IMR-90 (cell line): ENCODE results near the gene AK6. TPM values are rescaled to one million over a fixed set of nuclear protein-coding genes. Genes with fewer than 3 reads are reported as not detected.

Experiments used
- ATAC-seq: fragments of 200-7000 bp; cut with Tn5 transposase; 2 replicates; pipeline ENCODE4 v1.9.1; 2020; ENCODE audit warnings: low read depth, mild to moderate bottlenecking, moderate library complexity
- BruUV-seq: library from RNA; stranded (reverse); fragments of 400-500 nt; replicated peaks from 2 replicates; lab custom pipeline; 2021; lab: Mats Ljungman, UMichigan
- CTCF ChIA-PET: fragments of 300-600 bp; formaldehyde crosslinking; extraction: SDS; loops from one replicate; lab custom pipeline; 2021; ENCODE audit warnings: antibody characterized with exemption; lab: Yijun Ruan, JAX
- POLR2A ChIA-PET: fragments of 300-600 bp; sonication (Branson Sonifier 250); formaldehyde crosslinking; loops from one replicate; lab custom pipeline; 2022; ENCODE audit warnings: antibody characterized with exemption; ENCODE audit not compliant: unreplicated experiment; lab: Charles Lee
- DNase-seq: peaks from one replicate; pipeline ENCODE4 v3.0.0; 2013
- H2AFZ ChIP-seq: replicated peaks from 2 replicates; pipeline ENCODE3; 2013; ENCODE audit warnings: low read length, mild to moderate bottlenecking; ENCODE audit not compliant: poor library complexity
- H2AK5ac ChIP-seq: 2 replicates; pipeline ENCODE4 v1.6.1; 2013; ENCODE audit warnings: low read depth, low read length, inconsistent platforms
- H2AK9ac ChIP-seq: replicated peaks from 2 replicates; pipeline ENCODE3; 2013; ENCODE audit warnings: mild to moderate bottlenecking, low read depth, low read length, moderate library complexity; ENCODE audit not compliant: poor library complexity
- H2BK120ac ChIP-seq: 2 replicates; pipeline ENCODE4 v1.6.1; 2013; ENCODE audit warnings: low read depth, low read length, inconsistent platforms
- H2BK15ac ChIP-seq: 3 replicates; pipeline ENCODE4 v1.6.1; 2013; ENCODE audit warnings: low read depth, low read length, inconsistent platforms
- H2BK20ac ChIP-seq: 2 replicates; pipeline ENCODE4 v1.6.1; 2013; ENCODE audit warnings: low read depth, mild to moderate bottlenecking, inconsistent platforms, low read length, moderate library complexity
- H2BK5ac ChIP-seq: 2 replicates; pipeline ENCODE4 v1.6.1; 2013; ENCODE audit warnings: mild to moderate bottlenecking, low read depth, low read length, inconsistent platforms; ENCODE audit not compliant: poor library complexity, severe bottlenecking
- H3K14ac ChIP-seq: replicated peaks from 2 replicates; pipeline ENCODE4 v1.6.1; 2013; ENCODE audit warnings: low read depth, low read length, inconsistent platforms
- H3K18ac ChIP-seq: 2 replicates; pipeline ENCODE4 v1.6.1; 2013; ENCODE audit warnings: low read depth, low read length, control low read depth
- H3K23ac ChIP-seq: 2 replicates; pipeline ENCODE4 v1.6.1; 2013; ENCODE audit warnings: low read depth, low read length, inconsistent platforms
- H3K27ac ChIP-seq: 2 replicates; pipeline ENCODE4 v1.5.1; 2013; ENCODE audit warnings: mild to moderate bottlenecking, control low read depth, low read length; ENCODE audit not compliant: insufficient read depth
- H3K27me3 ChIP-seq: 2 replicates; pipeline ENCODE4 v1.6.1; 2013; ENCODE audit warnings: low read length; ENCODE audit not compliant: control insufficient read depth, insufficient read depth
- H3K36me3 ChIP-seq: 2 replicates; pipeline ENCODE4 v1.6.1; 2013; ENCODE audit warnings: low read length, mixed read lengths; ENCODE audit not compliant: control insufficient read depth, insufficient read depth
- H3K4ac ChIP-seq: 2 replicates; pipeline ENCODE4 v1.6.1; 2013; ENCODE audit warnings: low read depth, low read length, inconsistent platforms
- H3K4me1 ChIP-seq: 2 replicates; pipeline ENCODE4 v1.6.1; 2013; ENCODE audit warnings: low read length, mixed read lengths; ENCODE audit not compliant: control insufficient read depth, insufficient read depth
- H3K4me2 ChIP-seq: 2 replicates; pipeline ENCODE4 v1.6.1; 2013; ENCODE audit warnings: low read depth, mild to moderate bottlenecking, control low read depth, low read length, moderate library complexity
- H3K4me3 ChIP-seq: 2 replicates; pipeline ENCODE4 v1.5.1; 2013; ENCODE audit warnings: low read depth, mild to moderate bottlenecking, control low read depth, low read length, moderate library complexity; ENCODE audit not compliant: insufficient read depth
- H3K56ac ChIP-seq: 2 replicates; pipeline ENCODE4 v1.6.1; 2013; ENCODE audit warnings: low read length, inconsistent platforms; ENCODE audit not compliant: insufficient read depth; ENCODE audit errors: extremely low read depth
- H3K79me1 ChIP-seq, 2 experiments: 2 replicates each; pipeline ENCODE4 v1.6.1; 2013; ENCODE audit warnings: low read length in 2 of 2, inconsistent platforms in 1 of 2, low read depth in 1 of 2
- H3K9ac ChIP-seq: 2 replicates; pipeline ENCODE4 v1.6.1; 2013; ENCODE audit warnings: low read depth, low read length, control low read depth
- H3K9me1 ChIP-seq: 2 replicates; pipeline ENCODE4 v1.6.1; 2013; ENCODE audit warnings: low read length, inconsistent platforms; ENCODE audit not compliant: insufficient read depth
- H3K9me3 ChIP-seq: 2 replicates; pipeline ENCODE4 v1.6.1; 2013; ENCODE audit warnings: low read length; ENCODE audit not compliant: control insufficient read depth, insufficient read depth
- H4K20me1 ChIP-seq: 2 replicates; pipeline ENCODE4 v1.6.1; 2013; ENCODE audit warnings: low read length, inconsistent platforms; ENCODE audit not compliant: insufficient read depth
- H4K5ac ChIP-seq: 2 replicates; pipeline ENCODE4 v1.6.1; 2013; ENCODE audit warnings: mild to moderate bottlenecking, low read depth, low read length, control low read depth
- H4K8ac ChIP-seq, 2 experiments: 2 replicates each; pipeline ENCODE4 v1.6.1; 2013; ENCODE audit warnings: low read depth in 2 of 2, low read length in 2 of 2, control low read depth in 1 of 2, inconsistent platforms in 1 of 2
- H4K91ac ChIP-seq: 2 replicates; pipeline ENCODE4 v1.6.1; 2013; ENCODE audit warnings: low read depth, low read length, inconsistent platforms; ENCODE audit not compliant: insufficient read depth
- BHLHE40 ChIP-seq: fragments of 150-350 bp; IDR thresholded peaks from 2 replicates; pipeline ENCODE4 v1.6.1; 2016; ENCODE audit warnings: mild to moderate bottlenecking, low read depth, low read length
- CEBPB ChIP-seq: IDR thresholded peaks from 2 replicates; pipeline ENCODE4 v1.6.1; 2012; ENCODE audit warnings: low read depth, low read length, improper control_type of control experiment
- CHD1 ChIP-seq: IDR thresholded peaks from 2 replicates; pipeline ENCODE4 v1.6.1; 2012; ENCODE audit warnings: low read depth, low read length, improper control_type of control experiment
- MAZ ChIP-seq: IDR thresholded peaks from 2 replicates; pipeline ENCODE4 v1.6.1; 2012; ENCODE audit warnings: low read depth, mild to moderate bottlenecking, low read length, improper control_type of control experiment, moderate library complexity, borderline replicate concordance
- MXI1 ChIP-seq: IDR thresholded peaks from 2 replicates; pipeline ENCODE4 v1.6.1; 2012; ENCODE audit warnings: low read depth, mild to moderate bottlenecking, low read length, moderate library complexity, borderline replicate concordance
- NFE2L2 ChIP-seq: fragments of 150-350 bp; IDR thresholded peaks from 2 replicates; pipeline ENCODE4 v1.6.1; 2016; ENCODE audit warnings: low read depth, mild to moderate bottlenecking, low read length
- POLR2A ChIP-seq: IDR thresholded peaks from 2 replicates; pipeline ENCODE4 v1.6.1; 2012; ENCODE audit warnings: mild to moderate bottlenecking, low read depth, low read length
- RAD21 ChIP-seq: IDR thresholded peaks from 2 replicates; pipeline ENCODE4 v1.6.1; 2012; ENCODE audit warnings: low read length, improper control_type of control experiment
- WGBS, 2 experiments: methylation state at CpG; one replicate each; pipeline versions ENCODE4 v1.1.5 to v1.1.7; 2013; ENCODE audit warnings: missing lambda C conversion rate in 2 of 2; ENCODE audit not compliant: insufficient read length in 1 of 2; ENCODE audit errors: extremely low coverage in 2 of 2; 5-methylcytosine and 5-hydroxymethylcytosine counted together
- dilution Hi-C: fragments of 300-500 bp; cut with HindIII; formaldehyde crosslinking; loops from one replicate; pipeline ENCODE4 v1.14.3; 2018; ENCODE audit warnings: low sequenced_read_pairs; ENCODE audit not compliant: unreplicated experiment
- in situ Hi-C: fragments of 300-500 bp; cut with MboI; formaldehyde crosslinking; loops from 3 replicates; pipeline ENCODE4 v1.14.3; 2019; ENCODE audit warnings: low sequenced_read_pairs, inconsistent platforms, mixed read lengths
- intact Hi-C: fragments of 100-400 bp; cut with micrococcal nuclease; formaldehyde crosslinking; loops from 2 replicates; pipeline ENCODE4 v1.10.0; 2022
- polyA plus RNA-seq, 3 experiments: library from polyadenylated mRNA; depleted of rRNA; stranded (reverse); fragments of >200 nt; gene quantifications; 2 replicates each; pipeline ENCODE4 v1.2.3, GENCODE V29; 2012; ENCODE audit warnings: low replicate concordance in 1 of 3
- total RNA-seq: library from RNA; depleted of rRNA; stranded (reverse); fragments of >200 nt; gene quantifications from 2 replicates; pipeline ENCODE4 v1.2.3, GENCODE V29; 2012

AK6 gene
- total and polyA plus RNA-seq, 2 of the 4 experiments (the other 2 are of a cell fraction) = 14.7 to 34.4 TPM

DNA sequence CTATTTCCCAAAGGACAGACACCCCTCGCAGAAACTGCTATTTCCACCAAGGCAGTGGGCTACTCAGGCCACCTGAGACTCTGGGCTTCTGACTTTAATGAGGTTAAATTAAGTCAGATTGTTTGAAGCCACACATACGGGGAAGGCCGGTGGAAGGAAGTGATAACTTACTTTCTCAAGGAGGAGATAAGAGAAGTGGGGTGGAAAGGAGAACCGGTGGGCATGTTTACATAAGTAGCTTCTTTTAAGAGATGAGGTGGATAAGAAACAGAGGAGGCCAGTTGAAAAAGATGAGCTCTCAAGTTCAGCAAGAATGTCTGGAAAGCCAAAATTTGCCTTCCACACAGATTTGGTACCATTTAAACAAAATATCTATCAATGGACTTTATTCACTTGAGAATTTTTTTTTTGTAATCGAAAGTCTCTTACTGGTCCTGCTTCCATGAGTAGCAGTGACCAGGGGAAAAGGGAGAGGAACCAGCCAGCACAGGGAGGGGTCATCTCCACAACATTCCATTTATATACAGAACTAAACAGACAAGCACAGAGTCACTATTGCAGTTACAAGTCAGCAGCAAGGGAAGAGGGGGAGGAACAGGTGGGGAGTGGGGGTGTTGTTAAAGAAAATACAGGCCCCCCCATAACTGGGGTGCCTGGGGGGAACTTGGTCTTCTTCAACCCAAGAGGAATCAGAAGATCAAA, 56.7 kb downstream of the AK6 start:
- Histone ChIP-seq H3K4me2 (no peak overlapping the region), H3K18ac (no peak overlapping the region), H3K9me1 (no peaks in the 10 kb centered on the region), H3K27ac (no peak overlapping the region), H2AK5ac (no peak overlapping the region), H3K14ac (no peak overlapping the region), H3K23ac (no peak overlapping the region), H4K8ac (no peak overlapping the region), H3K9ac (no peak overlapping the region), H2BK120ac (no peak overlapping the region), H3K9me3 (no peaks in the 10 kb centered on the region), H2AFZ (no peak overlapping the region), H3K36me3 (no peaks in the 10 kb centered on the region), H2AK9ac (no peak overlapping the region), H3K79me1 (no peaks in the 10 kb centered on the region), H2BK20ac (no peak overlapping the region), H4K91ac (no peak overlapping the region), H3K4me1 (no peaks in the 10 kb centered on the region), H3K4ac (no peak overlapping the region), H4K20me1 (no peaks in the 10 kb centered on the region), H3K4me3 (no peak overlapping the region), H4K5ac (no peak overlapping the region), H3K27me3 (no peaks in the 10 kb centered on the region), H3K56ac (no peak overlapping the region), H2BK15ac (no peak overlapping the region), H2BK5ac (no peak overlapping the region)
- TF ChIP-seq CEBPB (no peak), NFE2L2 (no peak), MXI1 (no peak), POLR2A (no peak), MAZ (no peak), RAD21 (no peak), CHD1 (no peak), BHLHE40 (no peak)
- in situ Hi-C loops (no loop called here), dilution Hi-C loops (no loop called here), intact Hi-C loops (no loop called here)
- DNase-seq (no peak), ATAC-seq (peak; percentile 51; the same call in 1 of the 2 replicates)
- BruUV-seq = no TSS peak
- POLR2A ChIA-PET = no interaction called here
- WGBS, 2 experiments = no CpG with 5 or more reads among the region's 5 CpGs
- CTCF ChIA-PET = interaction anchor here (0.7 kb wide), 1 partner anchor 11 kb away, joined by 9 read pairs; no protein-coding TSS in a partner anchor
